ENCODE measurements around the gene LARGE2. TPM values are rescaled to one million over a fixed set of nuclear protein-coding genes. Genes with fewer than 3 reads are reported as not detected.

Gene LARGE2
- total and polyA plus RNA-seq, 2 donors (not counting 3 experiments of a cell fraction or from before 2014, with no cell fraction given): 0.06 TPM; not detected in 1

DNA sequence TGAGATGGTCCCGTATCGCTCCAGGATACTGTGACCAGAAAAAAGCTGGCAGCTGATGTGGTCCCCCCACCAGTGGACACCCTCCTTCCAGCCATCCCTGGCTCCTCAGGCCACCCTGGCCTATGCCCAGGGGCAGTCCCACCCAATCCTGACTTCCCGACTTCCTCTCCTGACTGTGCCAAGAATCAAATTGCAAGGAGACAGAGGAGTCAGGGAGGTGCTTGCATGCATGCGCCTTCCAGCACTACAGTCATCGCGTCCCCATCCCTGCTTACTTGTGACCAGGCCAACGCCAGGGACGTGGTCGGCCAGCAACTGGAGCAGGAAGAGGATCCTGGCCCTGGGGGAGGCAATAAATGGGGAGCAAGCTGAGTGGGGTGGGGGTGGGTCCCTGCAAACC is 11.8 kb upstream of the LARGE2 start:
- BruUV-seq (replicated peaks): no TSS peak
- H3K4me3 ChIP-seq (replicated peaks in 1 of 3; ENCODE audit: insufficient read depth in 1 of 3, low read depth in 1 of 3, low read length in 3 of 3): no peak overlapping the region
- ChIA-PET CTCF (no interaction called here), POLR2A (no interaction called here)
- DNase-seq (ENCODE audit: low read depth, low spot score): no peak
- no peak overlapping the region for H3K4me2 ChIP-seq (ENCODE audit: insufficient read depth, low read length)
- no peaks in the 10 kb centered on the region for H3K9me3 ChIP-seq (replicated peaks; ENCODE audit: control insufficient read depth, insufficient read depth, low read length)
- TF ChIP-seq FOS (IDR thresholded peaks at IDR 0.05; ENCODE audit: borderline replicate concordance, insufficient read depth, low read length): no peak
- no peak for TF ChIP-seq MYC (IDR thresholded peaks at IDR 0.05; ENCODE audit: low read depth, low read length)
- H3K4me1 ChIP-seq (ENCODE audit: control insufficient read depth, extremely low read depth, insufficient read depth, low read length): no peaks in the 10 kb centered on the region
- H4K20me1 ChIP-seq (replicated peaks; ENCODE audit: control insufficient read depth, extremely low read depth, insufficient read depth, low read length): no peaks in the 10 kb centered on the region
- intact Hi-C loops (cut with micrococcal nuclease) (no loop called here), dilution Hi-C loops (cut with MboI; ENCODE audit: extremely low pct_ligation_motif_present, low sequenced_read_pairs) (no loop called here)
- no peak for FAIRE-seq
- no peaks in the 10 kb centered on the region for H3K27me3 ChIP-seq (ENCODE audit: control insufficient read depth in 2 of 2, insufficient read depth in 2 of 2, low read length in 2 of 2)
- no peak overlapping the region for H2AFZ ChIP-seq (ENCODE audit: low read depth, low read length)
- no peaks in the 10 kb centered on the region for H3K79me2 ChIP-seq (ENCODE audit: control insufficient read depth, insufficient read depth, low read length)
- no peaks in the 10 kb centered on the region for H3K9me1 ChIP-seq (replicated peaks; ENCODE audit: control insufficient read depth, extremely low read depth, insufficient read depth, low read length)
- peaks cover 0 to 45% of the 10 kb centered on the region in 2 experiments for H3K36me3 ChIP-seq (ENCODE audit: control insufficient read depth in 2 of 2, extremely low read depth in 1 of 2, insufficient read depth in 2 of 2, low read length in 2 of 2)
- no peak overlapping the region for H3K9ac ChIP-seq (replicated peaks; ENCODE audit: extremely low read depth, insufficient read depth, low read length)
- H3K27ac ChIP-seq (ENCODE audit: insufficient read depth, low read depth, low read length): no peak overlapping the region

DNA sequence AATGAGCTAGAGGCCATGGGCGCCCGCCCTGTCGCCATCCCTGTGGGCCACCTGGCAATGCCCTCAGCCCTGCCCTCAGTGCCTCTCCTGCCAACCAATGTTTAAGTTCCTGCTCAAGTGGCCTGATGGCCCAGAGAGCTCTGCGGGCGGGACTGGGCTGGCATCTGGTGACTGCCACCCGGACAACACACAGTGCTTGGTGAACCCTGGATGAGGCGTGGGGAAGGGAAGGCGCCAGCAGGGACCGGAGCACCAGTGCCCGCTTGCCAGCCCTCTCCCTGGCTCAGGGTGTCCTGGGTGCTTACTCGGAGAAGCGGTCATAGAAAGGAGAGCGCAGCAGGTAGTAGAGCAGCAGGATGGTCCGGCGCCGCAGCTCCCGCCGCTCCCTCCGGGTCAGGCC is 8.9 kb upstream of the LARGE2 start:
- CTCF ChIA-PET: no interaction called here
- intact Hi-C loops (cut with micrococcal nuclease): no loop called here
- BruUV-seq (replicated peaks): no TSS peak

More for the DNA sequence above, 8.9 kb upstream of the LARGE2 start:
- H4K20me1 ChIP-seq (replicated peaks; ENCODE audit: control insufficient read depth, extremely low read depth, insufficient read depth, low read length): no peaks in the 10 kb centered on the region
- FAIRE-seq: no peak
- no peak overlapping the region for H2AFZ ChIP-seq (ENCODE audit: low read depth, low read length)
- no peaks in the 10 kb centered on the region for H3K9me3 ChIP-seq (replicated peaks; ENCODE audit: control insufficient read depth, insufficient read depth, low read length)
- H3K79me2 ChIP-seq (ENCODE audit: control insufficient read depth, insufficient read depth, low read length): peaks cover 10% of the 10 kb centered on the region
- DNase-seq (ENCODE audit: low read depth, low spot score): no peak
- H3K4me1 ChIP-seq (ENCODE audit: control insufficient read depth, extremely low read depth, insufficient read depth, low read length): peaks cover 10% of the 10 kb centered on the region
- dilution Hi-C loops (cut with MboI; ENCODE audit: extremely low pct_ligation_motif_present, low sequenced_read_pairs): no loop called here
- H3K36me3 ChIP-seq (ENCODE audit: control insufficient read depth in 2 of 2, extremely low read depth in 1 of 2, insufficient read depth in 2 of 2, low read length in 2 of 2): peaks cover 0 to 48% of the 10 kb centered on the region in 2 experiments
- no peak for TF ChIP-seq EZH2 (IDR thresholded peaks at IDR 0.05; ENCODE audit: borderline replicate concordance, low read depth, low read length, severe bottlenecking)
- no peak for TF ChIP-seq POLR2AphosphoS5 (IDR thresholded peaks at IDR 0.05; ENCODE audit: insufficient read depth, low read depth, low read length)
- TF ChIP-seq POLR2A (IDR thresholded peaks at IDR 0.05; ENCODE audit: low read depth, low read length): no peak
- TF ChIP-seq FOS (IDR thresholded peaks at IDR 0.05; ENCODE audit: borderline replicate concordance, insufficient read depth, low read length): no peak
- TF ChIP-seq MYC (IDR thresholded peaks at IDR 0.05; ENCODE audit: low read depth, low read length): no peak
- TF ChIP-seq MAX (IDR thresholded peaks at IDR 0.05; ENCODE audit: insufficient read depth, insufficient read length): no peak
- TF ChIP-seq CTCF (IDR thresholded peaks at IDR 0.05; ENCODE audit: extremely low read depth in 1 of 2, insufficient read depth in 1 of 2, low read depth in 1 of 2, low read length in 2 of 2): no peak
- TF ChIP-seq GATA2 (IDR thresholded peaks at IDR 0.05; ENCODE audit: insufficient read depth, insufficient read length, low read depth, low read length): no peak
- no peak for TF ChIP-seq JUN (IDR thresholded peaks at IDR 0.05; ENCODE audit: borderline replicate concordance, insufficient read depth, insufficient read length, low read depth)
- POLR2A ChIA-PET: no interaction called here
- no peaks in the 10 kb centered on the region for H3K9me1 ChIP-seq (replicated peaks; ENCODE audit: control insufficient read depth, extremely low read depth, insufficient read depth, low read length)
- no peak overlapping the region for H3K9ac ChIP-seq (replicated peaks; ENCODE audit: extremely low read depth, insufficient read depth, low read length)
- no peaks in the 10 kb centered on the region for H3K27me3 ChIP-seq (ENCODE audit: control insufficient read depth in 2 of 2, insufficient read depth in 2 of 2, low read length in 2 of 2)
- no peak overlapping the region for H3K27ac ChIP-seq (ENCODE audit: insufficient read depth, low read depth, low read length)
- H3K4me2 ChIP-seq (ENCODE audit: insufficient read depth, low read length): no peak overlapping the region
- H3K4me3 ChIP-seq (replicated peaks in 1 of 3; ENCODE audit: insufficient read depth in 1 of 3, low read depth in 1 of 3, low read length in 3 of 3): no peak overlapping the region

Data from endothelial cell of umbilical vein (primary cell).